HuH-7.5 (cell line): ENCODE results near the gene NRG3.

Experiments
- DNase-seq: peaks from one replicate; pipeline ENCODE4 v3.0.0; 2011; ENCODE audit warnings: low spot score

Gene NRG3

DNA sequence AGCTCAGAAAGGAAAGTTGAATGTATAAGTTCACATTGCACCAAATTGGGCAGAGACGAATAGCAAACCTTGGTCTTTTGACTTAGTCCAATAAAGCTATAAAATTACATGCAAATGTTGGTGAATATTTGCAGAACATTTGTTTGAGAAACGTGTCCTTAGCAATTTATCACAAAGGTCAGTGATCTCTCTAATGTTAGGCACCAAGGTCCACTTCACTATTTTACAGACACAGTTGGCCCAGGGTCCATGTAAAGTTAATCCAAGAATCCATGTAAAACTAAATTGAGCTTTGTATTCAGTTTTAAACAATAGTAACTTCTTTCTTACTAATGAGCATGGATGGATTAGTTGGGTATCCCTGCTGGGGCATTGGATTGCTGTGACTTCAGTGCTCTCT is 617.7 kb downstream of the NRG3 start:
- no peak for DNase-seq

DNA sequence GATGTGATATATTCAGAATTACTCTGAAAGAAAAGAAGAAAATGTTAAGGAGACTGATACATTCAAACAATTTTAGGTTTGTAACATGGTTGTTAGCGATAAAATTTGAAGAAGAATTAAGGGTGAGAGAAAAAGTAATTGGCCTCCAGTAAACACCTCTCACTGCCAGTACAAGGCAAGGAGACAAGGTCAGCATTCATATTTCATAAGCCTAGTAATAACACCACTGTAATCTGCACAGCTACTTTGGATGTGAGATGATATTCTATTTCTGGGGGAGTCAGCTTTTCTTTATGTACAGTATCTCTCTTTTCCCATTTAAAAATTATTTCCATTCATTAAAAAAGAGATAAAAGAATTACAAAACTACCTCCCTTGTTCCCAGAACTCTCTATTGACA is 621.1 kb downstream of the NRG3 start:
- no peak for DNase-seq

DNA sequence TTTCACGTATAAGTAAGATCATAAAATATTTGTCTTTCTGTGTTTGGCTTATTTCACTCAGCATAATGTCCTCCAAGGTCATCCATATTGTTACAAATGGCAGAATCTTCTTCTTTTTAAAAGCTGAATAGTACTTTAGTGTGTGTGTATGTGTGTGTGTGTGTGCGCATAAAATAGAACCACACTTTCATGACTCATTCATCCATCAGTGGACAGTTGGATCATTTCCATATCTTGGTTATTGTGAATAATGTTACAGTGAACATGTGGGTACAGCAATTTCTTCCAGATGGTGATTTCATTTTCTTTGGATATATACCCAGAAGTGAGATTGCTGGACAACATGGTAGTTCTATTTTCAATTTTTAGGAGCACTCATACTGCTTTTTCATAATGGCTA is 622.4 kb downstream of the NRG3 start:
- no peak for DNase-seq

DNA sequence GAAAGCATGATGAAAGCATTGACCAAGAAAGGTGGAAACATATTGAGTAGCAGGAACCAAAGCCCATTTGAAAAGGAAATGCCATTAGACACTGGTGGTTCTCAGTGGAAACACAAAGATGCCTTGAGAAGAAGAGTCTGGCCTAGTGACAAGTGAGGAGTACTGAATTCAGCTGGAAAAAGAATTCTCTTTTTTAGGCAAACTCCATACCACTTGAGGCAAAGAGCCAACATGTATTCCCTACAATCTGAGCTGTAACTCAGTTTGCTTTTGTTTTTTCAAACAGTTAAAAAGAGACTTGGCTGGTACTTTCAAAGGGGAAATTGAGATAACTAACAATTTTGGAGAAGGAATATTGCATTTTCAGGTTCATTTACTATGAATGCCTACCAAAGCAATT is 624.0 kb downstream of the NRG3 start:
- DNase-seq: no peak

DNA sequence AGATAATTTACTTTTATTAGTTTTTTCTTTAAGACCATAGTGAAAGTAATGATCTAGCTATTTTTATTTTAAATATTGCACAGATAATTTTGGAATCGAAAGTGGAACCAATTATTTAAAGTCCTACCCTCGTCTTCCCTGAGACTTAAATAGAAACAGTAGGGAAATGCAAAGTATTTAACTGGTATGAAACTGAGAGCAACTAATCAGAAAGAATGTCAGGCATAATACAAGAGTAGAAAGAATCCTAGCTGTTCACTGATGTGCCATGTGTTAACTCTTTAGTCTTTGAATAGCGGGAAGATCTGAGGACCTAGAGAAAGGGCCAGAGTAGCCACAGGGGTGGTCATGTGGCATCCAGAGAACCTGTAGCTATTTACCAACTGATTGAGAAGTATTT is 630.0 kb downstream of the NRG3 start:
- DNase-seq: no peak

DNA sequence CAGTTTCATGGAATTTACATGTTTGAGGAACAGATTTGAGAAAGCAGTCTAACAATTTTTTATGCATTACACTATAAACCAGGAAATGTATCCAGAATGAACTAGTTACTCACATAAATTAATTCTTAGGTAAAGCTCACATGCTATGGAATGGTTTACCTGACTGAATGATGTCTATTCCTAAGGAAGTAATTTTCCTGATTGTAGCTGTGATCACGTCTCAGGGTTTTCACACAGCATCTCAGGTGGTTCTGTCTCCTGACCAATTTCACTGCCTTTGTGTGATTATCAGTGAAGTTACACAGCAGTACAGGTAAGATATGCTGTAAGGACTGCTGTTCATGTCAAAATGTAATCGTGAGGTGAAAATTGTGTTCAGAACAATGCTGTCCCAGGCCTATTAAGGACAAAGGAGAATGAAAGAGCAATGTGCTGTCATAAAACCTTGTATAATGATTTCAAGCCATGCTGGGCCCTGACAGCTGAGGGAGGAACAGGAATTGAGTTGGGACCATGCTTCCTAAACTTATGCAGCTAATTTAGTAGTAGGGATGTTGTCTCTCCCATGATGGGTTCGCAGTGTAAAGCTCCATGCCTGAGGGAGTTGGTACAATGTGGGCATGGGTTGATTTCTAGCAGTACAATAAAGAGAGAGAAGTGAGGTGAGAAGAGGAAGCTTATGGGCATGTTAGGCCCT is 631.8 kb downstream of the NRG3 start:
- DNase-seq: no peak

DNA sequence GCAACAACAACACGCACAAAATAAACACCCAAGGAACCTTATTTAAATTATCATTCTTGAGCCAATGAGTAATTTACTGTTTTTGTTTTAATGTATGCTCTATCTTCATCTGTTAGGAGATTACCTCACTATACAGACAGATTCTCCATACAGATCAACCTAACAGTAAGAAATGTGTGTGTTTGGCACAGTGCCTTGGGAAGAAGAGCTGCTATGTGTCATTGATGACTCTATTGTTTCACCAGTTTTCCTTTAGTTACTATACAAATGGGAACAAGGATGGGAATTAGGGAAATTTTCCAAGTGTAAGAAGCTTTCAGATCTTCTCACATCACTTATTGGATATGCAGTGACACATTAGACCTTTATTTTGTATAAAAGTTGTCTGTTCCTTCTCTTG is 640.3 kb downstream of the NRG3 start:
- DNase-seq: no peak

DNA sequence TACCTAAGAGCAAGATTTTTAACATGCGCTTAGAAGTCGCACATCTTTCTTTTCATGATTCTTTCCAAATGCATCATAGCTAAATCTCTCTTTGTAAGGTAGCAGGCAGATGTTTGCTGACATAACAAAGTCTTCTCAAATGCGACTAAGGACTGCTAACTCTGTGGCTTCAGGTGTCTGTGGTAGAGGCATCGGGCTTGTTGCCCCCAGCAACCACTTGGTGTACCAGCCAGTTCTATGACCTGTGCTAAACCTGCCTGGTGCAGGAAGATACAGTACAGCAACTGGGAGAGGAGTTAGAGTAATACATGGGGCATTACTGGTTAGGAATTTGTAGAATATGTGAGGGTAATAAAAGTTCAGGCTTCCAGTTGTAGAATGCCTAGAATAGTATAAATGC is 654.1 kb downstream of the NRG3 start:
- DNase-seq: no peak

DNA sequence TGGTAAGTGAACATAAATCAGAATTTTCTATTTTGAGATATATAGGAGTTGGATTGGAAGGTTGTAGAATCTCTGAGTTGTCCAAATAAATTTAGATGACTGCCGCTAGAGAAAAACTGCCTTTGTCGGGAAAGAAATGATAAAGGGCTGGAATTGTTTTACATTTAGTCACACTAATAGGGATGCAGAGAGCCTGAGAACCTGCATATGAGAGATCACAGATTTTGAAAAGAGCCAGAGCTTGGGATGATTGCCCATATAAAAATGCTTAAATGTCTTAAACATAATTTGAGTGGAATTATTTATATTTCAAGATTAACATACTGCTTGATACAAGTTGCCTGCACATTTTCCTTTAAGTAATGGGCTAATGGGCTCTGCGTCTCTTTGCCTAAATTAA is 660.5 kb downstream of the NRG3 start:
- DNase-seq: no peak

DNA sequence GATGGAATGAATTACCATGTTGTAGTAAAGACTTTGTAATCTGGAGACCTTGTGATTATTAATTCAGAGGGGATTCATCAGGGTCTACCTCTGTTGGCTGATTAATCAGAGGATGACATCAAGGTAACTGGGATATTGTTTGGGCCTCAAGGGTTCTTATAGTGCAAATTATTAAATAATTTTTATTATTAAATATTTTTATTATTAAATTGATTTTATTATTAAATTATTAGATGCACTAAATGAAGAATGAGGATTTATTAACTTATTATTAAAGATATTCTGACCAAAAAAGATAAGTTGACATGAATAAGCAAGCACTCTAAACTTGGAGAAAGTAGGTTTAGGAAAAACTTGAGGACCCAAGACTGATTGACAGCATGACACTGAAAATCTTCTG is 661.7 kb downstream of the NRG3 start:
- DNase-seq: no peak

DNA sequence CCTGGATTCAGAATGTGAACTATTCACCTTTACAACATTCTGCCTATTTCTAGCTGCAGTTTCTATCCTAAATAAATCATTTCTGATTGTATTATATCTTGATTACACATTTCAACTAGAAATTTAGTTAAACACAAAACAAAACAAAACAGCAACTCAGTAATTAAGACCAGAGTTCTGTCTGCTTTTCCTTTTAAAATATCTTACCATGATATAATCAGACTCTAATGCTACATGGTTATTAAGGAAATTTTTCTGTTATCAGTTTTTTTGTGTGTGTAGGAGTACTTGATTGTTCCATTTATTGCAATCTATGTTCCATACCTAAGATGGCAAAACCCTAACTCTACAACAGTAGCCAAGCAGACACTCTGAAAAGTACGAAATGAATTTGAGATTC is 663.3 kb downstream of the NRG3 start:
- no peak for DNase-seq

DNA sequence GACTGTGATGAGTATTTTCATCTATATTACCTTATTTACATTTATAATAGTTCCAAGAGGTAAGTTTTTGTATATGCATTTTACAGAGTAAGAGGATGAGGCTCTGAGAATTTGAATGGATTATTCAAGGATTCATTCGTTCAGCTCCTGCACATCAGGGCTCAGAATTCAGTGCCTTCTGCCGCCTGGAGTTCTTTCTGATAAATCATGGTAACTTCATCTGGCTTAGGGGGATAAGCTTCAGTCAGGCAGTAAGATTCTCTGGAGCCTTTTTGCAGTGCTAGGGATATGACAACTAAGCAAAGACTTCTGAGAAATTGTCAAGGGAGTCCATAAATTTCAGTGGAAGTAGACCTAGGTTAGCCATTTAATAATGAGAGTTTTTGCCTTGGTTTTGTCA is 668.6 kb downstream of the NRG3 start:
- no peak for DNase-seq

DNA sequence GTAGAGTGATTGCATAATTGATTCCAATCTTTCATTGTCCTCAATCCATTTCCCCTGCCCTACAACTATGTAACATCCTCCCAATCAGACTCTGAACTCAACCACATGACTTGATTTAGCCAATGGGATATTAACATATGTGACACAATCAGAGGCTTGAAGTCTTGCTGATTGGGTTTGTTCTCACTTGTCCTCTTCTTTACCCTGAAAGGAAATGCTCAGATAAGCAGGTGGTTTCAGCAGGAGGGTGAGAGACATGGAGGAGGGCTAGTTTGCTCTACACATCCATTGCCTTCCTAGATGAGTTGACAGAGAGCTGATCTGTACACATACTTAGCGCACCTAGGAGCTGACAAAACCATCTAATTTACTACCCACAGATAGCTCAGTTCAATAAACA is 669.4 kb downstream of the NRG3 start:
- no peak for DNase-seq

DNA sequence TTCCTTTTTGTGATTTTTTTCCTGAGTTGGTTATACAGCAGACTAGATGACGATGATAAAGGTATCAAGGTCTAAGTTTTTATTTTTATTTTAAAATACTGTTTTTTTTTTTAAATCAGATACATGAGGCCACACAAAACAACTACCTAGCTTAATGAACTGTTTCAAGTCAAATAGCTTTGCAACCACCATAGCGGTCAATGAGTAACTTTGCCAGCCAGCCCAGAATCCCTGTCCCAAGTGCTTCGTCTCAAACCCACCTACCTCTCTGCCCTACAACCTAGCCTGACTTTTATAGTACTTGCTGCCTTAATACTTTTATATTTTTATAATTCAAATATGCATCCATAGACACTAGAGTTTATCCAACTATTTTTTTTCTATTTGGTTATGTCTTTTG is 676.5 kb downstream of the NRG3 start:
- DNase-seq: no peak

DNA sequence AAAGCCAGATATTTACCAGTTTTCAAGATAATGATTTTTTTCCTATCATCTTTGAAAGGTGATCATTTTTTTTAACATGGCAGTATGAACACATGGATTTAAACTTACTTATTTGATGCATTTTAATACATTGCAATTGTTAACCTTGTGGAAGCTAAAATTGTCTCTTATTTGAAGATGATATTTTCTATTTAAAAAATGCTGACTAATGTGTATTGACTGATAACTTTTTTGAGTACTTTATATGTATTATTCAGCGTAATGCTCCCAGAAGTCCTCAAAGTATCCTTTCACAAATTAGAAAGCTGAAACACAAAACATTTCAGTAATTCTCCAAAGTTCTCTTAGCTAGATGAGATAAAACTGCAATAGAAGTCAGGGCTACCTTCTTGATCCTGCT is 677.3 kb downstream of the NRG3 start:
- no peak for DNase-seq

DNA sequence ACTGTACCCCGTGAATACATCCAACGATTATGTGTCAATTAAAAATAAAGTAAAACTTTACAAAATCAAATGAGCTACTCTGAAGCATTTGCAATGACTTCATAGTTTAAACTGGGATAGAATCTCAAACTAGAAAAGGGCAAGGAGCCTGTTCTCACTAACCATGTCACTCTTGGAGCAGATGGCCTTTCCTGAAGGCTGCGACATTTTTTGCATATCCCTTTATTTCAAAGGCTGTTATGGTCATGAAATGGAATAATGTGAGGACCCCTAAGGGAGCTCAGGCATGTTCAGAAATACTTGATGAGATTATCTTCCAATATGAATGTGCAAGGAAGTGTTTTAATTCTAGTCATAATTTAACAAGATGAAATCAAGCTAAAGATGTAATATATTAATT is 679.4 kb downstream of the NRG3 start:
- no peak for DNase-seq

DNA sequence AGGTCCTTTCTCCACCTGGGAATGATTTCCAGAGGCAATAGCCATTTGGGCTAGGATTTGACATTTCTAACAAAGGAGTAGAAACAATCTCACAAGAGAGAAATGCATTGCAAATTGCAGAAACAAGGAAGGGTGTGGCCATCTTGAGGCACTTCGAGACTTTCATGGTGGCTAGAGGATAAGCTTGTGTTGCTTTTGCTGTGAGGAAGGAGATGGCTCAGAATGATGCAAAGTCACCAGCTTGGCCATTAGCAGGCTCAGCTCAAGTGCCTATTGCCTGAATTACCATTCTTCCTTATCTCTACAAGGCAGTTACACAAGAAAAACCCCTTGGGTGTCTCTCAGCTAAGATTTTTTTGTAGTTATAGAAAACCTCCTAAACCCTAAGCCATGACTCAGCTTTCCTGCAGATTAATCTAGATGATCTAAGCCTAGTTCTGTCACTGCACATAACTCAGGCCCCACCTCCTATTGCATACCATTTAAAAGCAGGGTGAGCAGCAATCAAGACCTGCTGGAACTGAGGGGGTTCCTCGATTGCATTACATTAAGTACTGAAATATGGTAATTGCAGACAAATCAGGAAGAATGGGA is 683.1 kb downstream of the NRG3 start:
- no peak for DNase-seq

DNA sequence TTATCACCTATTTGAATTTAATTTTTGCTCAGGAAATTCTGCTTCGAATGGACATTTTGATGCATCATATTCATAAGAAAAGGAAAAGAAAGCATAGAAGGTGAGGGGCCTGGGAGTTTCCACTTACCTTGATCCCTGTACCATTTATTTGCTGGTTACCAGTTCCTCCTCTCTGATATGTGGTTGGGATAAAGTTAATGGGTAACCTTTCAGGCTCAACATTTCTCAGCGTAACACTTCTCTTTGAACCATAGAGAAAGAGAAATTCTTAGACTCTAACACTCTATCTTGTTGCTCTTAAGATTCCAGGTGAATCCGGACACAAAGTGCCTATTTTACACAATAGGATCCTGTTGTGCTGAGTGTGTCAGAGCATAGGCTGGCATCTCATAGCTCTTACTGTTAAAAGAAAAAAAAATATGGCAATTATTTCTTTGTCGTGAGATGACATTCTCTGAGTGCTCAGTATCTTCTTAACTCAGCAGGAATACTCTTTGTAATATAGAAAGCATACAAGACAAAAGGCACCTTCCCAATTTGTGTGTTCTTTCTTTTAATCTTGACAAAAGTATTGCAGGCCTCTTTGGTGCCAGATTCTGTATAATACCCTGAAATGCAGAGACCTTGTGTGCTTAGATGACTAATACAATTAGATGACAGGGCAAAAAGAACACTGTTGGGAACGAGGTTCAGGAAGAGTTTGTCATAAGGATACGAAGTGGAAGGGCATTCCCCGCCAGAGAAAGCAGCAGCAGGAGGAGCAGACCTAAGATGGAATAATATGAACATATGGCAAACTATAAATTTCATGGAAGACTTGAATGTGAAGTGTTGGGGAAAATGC is 689.6 kb downstream of the NRG3 start:
- no peak for DNase-seq

DNA sequence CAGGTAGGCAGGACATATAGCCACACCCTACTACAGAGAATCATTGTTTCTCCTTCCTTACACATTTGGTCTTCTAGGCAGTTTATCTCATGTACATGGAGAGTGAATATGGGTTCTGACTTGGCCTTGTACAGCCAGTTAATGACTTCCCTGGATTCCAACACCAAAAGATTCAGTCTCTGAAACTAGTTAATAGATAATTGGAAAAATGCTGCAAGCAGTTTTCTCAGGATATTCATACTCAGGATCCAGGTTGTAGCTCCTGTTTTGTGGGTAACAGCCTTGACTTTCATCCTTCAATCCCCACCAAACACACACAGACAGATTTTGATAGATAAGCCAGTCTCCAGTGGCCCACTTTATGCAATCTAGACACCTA is 690.2 kb downstream of the NRG3 start:
- DNase-seq: no peak

DNA sequence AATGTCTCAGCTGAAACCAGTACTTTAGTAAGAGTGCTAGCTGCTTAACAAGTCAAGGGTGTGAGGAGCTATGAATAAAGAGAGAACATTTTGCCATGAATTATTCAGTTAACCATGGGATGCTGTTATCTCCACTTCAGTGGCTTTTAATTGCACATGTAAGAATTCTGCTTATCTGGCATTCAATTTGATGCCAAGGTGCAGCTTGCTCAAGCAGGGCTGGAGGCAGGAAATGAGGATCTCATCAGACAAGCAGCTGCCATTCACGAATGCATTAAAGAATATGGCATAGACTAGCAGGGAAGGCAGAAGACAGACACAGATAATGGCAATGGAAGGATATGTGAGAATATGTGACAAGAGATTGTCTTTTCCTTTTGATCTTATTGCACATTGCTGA is 697.8 kb downstream of the NRG3 start:
- no peak for DNase-seq

DNA sequence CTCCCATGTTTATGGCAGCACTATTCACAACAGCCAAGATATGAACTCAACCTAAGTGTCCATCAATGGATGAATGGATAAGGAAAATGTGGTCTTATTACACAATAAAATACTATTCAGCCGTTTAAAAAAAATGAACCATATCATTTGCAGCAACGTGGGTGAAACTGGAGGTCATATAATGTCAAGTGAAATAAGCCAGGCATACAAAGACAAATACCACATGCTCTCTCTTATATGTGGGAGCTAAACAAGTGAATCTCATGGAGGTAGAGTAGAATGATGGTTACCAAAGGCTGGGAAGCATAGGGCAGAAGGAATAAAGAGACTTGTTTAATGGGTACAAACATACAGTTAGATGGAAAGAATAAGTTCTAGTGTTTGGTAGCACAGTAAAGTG is 699.1 kb downstream of the NRG3 start:
- DNase-seq: no peak

DNA sequence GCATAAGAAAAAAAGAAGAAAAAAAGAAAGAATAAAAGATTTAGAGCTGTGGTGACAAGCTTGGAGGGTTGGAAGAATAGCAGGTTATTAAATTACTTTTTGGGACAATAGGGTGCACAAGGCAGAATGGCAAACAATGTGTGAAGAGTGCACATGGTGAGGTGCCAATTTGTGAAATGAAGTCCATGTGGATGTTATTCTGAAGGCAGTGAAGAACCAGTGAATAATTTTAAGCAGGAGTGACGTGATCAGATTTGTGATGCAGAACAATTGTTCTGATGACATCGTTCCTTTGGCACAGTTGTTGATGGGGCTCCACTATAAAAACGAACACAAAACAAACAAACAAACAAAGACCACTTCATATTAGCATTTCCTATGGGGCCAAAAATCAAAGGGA is 700.3 kb downstream of the NRG3 start:
- DNase-seq: no peak

DNA sequence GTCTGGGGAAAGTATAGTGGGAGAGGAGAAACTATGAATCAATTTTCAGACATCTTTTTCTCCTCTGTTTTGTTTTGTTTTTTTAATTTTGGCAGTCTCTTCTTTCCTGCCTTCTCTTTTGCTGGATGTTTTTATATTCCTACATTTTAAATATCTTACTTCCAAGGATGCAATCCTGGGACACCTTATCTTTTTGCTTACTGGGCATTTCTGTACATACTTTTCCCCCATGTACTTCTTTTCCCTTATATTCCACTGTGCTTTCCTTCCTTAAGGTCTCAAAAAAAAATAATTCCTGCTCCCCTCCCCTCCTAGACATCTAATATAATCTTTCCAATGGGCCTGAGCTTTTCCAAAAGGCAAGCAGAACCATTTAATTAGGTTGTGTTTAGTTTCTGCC is 701.1 kb downstream of the NRG3 start:
- no peak for DNase-seq

DNA sequence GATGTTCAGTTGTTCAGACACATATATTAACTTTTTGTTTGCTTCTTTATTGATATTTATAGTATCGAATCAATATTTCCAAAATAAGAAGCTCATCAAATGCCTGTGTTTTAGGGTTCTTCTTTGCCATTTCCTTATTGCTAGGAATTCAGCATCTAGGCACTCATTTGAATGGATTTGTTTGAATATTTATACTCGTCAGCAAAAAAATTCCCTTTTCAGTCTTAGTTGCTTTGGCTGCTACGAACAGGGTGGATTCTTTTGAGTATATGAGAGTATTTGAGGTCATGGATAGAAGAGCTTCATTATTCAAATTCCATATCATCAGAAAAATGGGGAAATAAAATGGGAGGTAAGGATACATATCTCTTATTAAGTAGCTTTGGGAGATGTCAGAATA is 706.9 kb downstream of the NRG3 start:
- DNase-seq: no peak
